GM19397 (cell line): ENCODE data around the gene IRGC.

Source experiments
- ATAC-seq: cut with Tn5 transposase; IDR thresholded peaks from one replicate; pipeline ENCODE4 v1.9.1; 2021; ENCODE audit warnings: mild to moderate bottlenecking, moderate library complexity; ENCODE audit not compliant: unreplicated experiment

Gene IRGC

GRCh38 chr19:43690890-43691289, 25.0 kb upstream of the IRGC start:
- no peak for ATAC-seq

- no peak for ATAC-seq
Observed at GRCh38 chr19:43691755-43692154, 24.1 kb upstream of the IRGC start.

- ATAC-seq, result no peak
Observed at GRCh38 chr19:43692385-43692784, 23.5 kb upstream of the IRGC start.

GRCh38 chr19:43692877-43693276, 23.0 kb upstream of the IRGC start:
- ATAC-seq, result no peak

GRCh38 chr19:43694553-43694952, 21.3 kb upstream of the IRGC start:
- no peak for ATAC-seq

GRCh38 chr19:43695985-43696704, 19.7 kb upstream of the IRGC start:
- ATAC-seq, result no peak

- ATAC-seq, result no peak
Observed at GRCh38 chr19:43697295-43697694, 18.6 kb upstream of the IRGC start.

GRCh38 chr19:43699506-43700394, 16.1 kb upstream of the IRGC start:
- ATAC-seq, result no peak

- ATAC-seq, result no peak
Observed at GRCh38 chr19:43700395-43701000, 15.4 kb upstream of the IRGC start.

GRCh38 chr19:43704002-43704705, 11.7 kb upstream of the IRGC start:
- no peak for ATAC-seq

- ATAC-seq, result no peak
Observed at GRCh38 chr19:43705729-43706128, 10.1 kb upstream of the IRGC start.

GRCh38 chr19:43707158-43707712, 8.6 kb upstream of the IRGC start:
- ATAC-seq, result no peak

GRCh38 chr19:43708716-43709115, 7.2 kb upstream of the IRGC start:
- ATAC-seq, result no peak

GRCh38 chr19:43711751-43712355, 4.0 kb upstream of the IRGC start:
- ATAC-seq, result no peak

- ATAC-seq, result no peak
Observed at GRCh38 chr19:43713208-43713607, 2.7 kb upstream of the IRGC start.

- ATAC-seq, result no peak
Observed at GRCh38 chr19:43718627-43719377, 2.9 kb downstream of the IRGC start.

- ATAC-seq, result no peak
Observed at GRCh38 chr19:43719378-43719868, 3.5 kb downstream of the IRGC start.

GRCh38 chr19:43719918-43720317, 4.0 kb downstream of the IRGC start:
- ATAC-seq, result no peak

GRCh38 chr19:43720936-43721335, 5.1 kb downstream of the IRGC start:
- no peak for ATAC-seq
